D721Med (cell line): ENCODE data around the gene ZNF574.
A peak's percentile ranks its signal among the peaks of the same experiment; 100 is the strongest.

Experiments
- DNase-seq: peaks from one replicate; pipeline ENCODE4 v3.0.0; 2011; ENCODE audit warnings: low spot score; ENCODE audit not compliant: insufficient read length
- FAIRE-seq: peaks from 2 replicates; lab custom pipeline; 2011; peaks lifted over from hg19 to GRCh38; lab: Jason Lieb, UNC
- TF ChIP-seq, protein P1 (sequence below): IDR thresholded peaks from 2 replicates; pipeline ENCODE4 v1.5.1; 2012; ENCODE audit warnings: mild to moderate bottlenecking, control low read depth; ENCODE audit not compliant: insufficient read depth; ENCODE audit errors: missing control alignments

The ZNF574 gene

DNA sequence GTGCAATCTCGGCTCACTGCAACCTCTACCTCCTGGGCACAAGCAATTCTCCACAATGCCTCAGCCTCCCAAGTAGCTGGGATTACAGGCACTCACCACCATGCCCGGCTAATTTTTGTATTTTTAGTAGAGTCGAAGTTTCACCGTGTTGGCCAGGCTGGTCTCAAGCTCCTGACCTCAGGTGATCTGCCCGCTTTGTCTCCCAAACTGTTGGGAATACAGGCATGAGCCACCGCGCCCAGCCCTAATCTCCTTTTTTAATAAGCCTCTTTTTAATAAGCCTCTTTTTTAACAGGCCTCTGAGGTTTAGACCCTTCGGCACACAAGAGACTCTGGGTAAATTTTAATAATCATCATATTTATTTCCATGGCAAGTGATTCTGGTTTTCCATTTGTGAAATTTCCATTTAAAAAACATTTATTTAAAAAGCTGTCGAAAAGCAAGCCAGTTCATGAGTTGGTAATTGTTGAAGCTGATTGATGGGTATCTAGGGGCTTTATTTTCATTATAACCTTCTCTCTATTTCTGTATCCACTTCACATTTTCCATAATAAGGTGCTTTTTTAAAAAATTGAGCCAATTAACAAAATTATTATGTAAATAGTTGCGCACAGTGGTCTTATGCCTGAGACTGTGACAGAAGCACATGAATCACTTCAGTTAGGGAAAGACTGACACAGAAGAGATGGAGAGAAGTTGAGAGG, 44.5 kb downstream of the ZNF574 start:
- TF ChIP-seq, protein P1, sequence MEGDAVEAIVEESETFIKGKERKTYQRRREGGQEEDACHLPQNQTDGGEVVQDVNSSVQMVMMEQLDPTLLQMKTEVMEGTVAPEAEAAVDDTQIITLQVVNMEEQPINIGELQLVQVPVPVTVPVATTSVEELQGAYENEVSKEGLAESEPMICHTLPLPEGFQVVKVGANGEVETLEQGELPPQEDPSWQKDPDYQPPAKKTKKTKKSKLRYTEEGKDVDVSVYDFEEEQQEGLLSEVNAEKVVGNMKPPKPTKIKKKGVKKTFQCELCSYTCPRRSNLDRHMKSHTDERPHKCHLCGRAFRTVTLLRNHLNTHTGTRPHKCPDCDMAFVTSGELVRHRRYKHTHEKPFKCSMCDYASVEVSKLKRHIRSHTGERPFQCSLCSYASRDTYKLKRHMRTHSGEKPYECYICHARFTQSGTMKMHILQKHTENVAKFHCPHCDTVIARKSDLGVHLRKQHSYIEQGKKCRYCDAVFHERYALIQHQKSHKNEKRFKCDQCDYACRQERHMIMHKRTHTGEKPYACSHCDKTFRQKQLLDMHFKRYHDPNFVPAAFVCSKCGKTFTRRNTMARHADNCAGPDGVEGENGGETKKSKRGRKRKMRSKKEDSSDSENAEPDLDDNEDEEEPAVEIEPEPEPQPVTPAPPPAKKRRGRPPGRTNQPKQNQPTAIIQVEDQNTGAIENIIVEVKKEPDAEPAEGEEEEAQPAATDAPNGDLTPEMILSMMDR, result no peak
- no peak for DNase-seq
- FAIRE-seq, result peak; percentile 6

DNA sequence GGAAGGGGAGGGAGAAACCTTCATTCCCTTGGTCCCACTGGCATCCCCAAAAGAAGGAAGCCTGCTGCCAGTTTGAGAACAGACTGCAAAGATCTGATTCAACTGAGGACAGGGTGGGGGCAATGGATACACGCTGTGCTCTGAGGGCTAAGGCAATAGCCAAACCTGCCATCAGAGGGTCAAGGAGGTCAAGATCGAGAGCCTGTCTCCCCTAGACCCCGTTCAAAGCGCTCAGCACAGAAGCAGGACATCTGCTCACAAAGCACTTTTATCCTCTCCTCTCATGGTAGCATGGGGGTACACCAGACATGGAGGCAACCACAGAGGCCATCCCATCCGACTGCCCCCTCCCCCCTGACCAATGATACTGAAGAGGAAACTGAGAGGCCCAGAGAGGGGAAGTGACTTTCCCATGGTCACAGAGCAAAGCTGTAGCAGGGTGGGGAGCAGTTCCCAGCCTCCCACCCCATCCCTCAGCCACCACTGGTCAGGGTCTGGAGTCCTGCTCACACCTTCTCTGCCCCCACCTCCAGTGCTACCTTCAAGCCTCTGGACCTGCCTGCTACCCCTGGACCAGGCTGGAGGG, 45.2 kb downstream of the ZNF574 start:
- FAIRE-seq (no peak), DNase-seq (no peak)
- TF ChIP-seq, protein P1, result no peak

DNA sequence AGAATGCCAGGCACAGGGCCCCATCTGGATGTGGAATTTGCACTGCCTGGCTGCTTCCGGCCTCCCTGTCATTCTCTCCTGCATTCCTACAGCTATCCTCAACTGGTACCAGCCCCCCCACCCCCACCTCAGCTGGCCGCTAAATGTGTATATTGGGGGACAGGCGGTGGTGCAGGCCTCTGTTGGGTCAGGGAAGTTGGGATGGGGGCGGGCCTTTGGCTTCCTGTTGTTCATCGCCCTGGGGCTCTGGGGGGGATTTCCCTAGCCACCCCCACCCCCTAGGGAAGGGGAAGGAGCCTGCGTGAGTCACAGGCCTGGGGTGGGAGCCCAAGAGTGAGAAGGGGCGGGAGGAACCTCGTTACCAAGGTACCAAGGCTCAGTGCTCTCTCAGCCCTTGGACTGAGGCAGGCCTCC, 45.7 kb downstream of the ZNF574 start:
- TF ChIP-seq, protein P1, result no peak
- FAIRE-seq (no peak), DNase-seq (no peak)

DNA sequence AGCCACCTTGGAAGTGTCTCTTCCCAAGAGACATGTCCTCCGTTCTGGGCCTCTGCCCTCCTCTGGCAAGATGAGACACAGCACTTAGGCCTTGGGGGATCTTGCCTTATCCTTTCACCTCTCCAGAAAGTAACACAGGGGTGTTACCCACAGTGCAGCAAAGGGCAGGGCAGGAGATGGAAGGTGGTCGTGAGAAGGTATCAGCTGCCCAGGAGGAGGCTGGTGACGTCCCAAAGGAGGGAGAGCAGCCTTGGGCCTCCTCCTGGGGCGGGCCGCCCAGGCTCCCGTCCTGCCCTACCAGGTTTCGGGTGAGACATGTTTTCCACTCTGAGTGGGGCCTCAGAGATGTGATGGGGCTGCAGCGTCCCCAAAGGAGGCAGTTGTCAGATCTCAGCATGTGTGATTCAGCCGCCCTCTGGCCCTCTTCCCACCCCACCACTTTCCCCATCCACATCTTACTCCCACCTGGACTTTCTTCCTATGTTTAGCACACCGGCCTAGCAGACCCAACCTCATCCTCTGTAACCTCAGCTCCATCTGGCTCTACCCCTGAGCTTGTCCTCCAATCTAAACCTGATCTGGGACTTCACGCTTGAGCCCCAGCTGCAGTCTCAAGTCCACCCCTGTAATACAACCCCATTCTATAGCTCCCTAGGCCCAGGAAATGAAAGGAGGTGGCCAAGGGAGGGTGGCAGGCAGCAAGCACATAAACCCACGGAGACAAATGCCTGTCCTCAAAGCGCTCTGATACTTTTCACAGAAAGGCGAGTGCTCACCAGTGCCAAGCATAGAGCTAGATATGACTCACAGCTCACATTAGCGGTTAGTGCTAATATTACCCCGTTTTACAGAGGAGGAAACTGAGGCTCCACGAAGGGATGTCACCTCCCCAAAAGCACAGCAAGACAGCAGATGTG, 47.0 kb downstream of the ZNF574 start:
- TF ChIP-seq, protein P1, result no peak
- no peak for DNase-seq
- FAIRE-seq, result no peak

DNA sequence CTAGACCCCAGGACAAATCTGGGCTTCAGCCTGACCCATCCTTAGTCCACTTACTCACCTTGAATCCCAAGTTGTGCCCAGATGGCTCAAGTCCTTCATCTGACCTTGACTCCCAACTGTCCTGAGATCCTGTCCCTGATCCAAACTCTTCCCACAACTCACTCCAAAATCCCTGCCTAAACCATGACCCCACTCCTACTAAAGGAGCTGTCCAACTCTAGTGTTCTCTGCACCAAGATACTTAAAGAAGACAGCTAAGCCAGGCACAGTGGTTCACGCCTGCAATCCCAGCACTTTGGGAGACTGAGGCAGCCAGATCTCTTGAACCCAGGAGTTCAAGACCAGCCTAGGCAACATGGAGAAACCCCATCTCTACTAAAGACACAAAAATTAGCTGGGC, 47.8 kb downstream of the ZNF574 start:
- TF ChIP-seq, protein P1, result no peak
- FAIRE-seq (no peak), DNase-seq (no peak)

DNA sequence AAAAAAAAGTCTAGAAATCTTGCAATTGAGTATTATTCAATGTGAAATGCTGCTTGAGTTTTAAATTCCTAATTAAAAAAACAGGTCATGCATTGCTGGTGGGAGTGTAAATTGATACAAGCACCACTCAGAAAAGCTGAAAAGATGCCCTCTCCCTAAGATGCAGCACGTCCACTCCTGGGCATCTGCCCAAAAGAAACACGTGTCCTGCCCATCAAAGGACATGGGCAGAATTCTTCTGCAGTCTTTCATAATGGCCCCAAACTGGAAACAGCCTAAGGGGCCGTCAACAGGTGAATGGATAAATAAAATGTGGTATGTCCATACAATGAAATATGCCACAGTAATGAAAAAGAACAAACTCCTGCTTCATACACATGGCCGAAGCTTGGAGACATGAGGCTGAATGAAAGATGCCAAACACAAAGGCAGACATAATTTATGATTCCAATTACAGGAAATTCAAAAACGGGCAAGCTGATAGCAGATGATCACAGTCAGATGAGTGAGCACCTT, 48.5 kb downstream of the ZNF574 start:
- TF ChIP-seq, protein P1, result no peak
- no peak for DNase-seq
- no peak for FAIRE-seq
